GM12892 (cell line): Measurements from ENCODE around the gene VAV3.

Experiments used
- DNase-seq: peaks from one replicate; pipeline ENCODE4 v3.0.0; 2011; ENCODE audit not compliant: insufficient read length
- FAIRE-seq: peaks from 2 replicates; lab custom pipeline; 2011; peaks lifted over from hg19 to GRCh38; lab: Jason Lieb, UNC
- POLR2A ChIP-seq: IDR thresholded peaks from 2 replicates; pipeline ENCODE4 v1.6.1; 2011; ENCODE audit warnings: low read depth, low read length, control low read depth
- POLR2AphosphoS5 ChIP-seq: IDR thresholded peaks from 2 replicates; pipeline ENCODE4 v1.6.1; 2011; ENCODE audit warnings: low read depth, low read length, control low read depth
- TAF1 ChIP-seq: IDR thresholded peaks from 2 replicates; pipeline ENCODE4 v1.6.1; 2011; ENCODE audit warnings: low read depth, mild to moderate bottlenecking, control low read depth, low read length, borderline replicate concordance

VAV3 gene

GRCh38 chr1:107680579-107680985 lies 284.4 kb downstream of the VAV3 start:
- FAIRE-seq (no peak), DNase-seq (no peak)
- TF ChIP-seq TAF1 (no peak), POLR2AphosphoS5 (no peak), POLR2A (no peak)

- DNase-seq (no peak), FAIRE-seq (no peak)
- TF ChIP-seq POLR2AphosphoS5 (no peak), POLR2A (no peak), TAF1 (no peak)
Observed at GRCh38 chr1:107679411-107679953, 285.5 kb downstream of the VAV3 start.

GRCh38 chr1:107678993-107679392 lies 286.0 kb downstream of the VAV3 start:
- DNase-seq (no peak), FAIRE-seq (no peak)
- no peak for TF ChIP-seq POLR2AphosphoS5
- no peak for TF ChIP-seq TAF1
- TF ChIP-seq POLR2A = no peak

- no peak for FAIRE-seq
- DNase-seq = no peak
- no peak for TF ChIP-seq TAF1
- no peak for TF ChIP-seq POLR2AphosphoS5
- no peak for TF ChIP-seq POLR2A
Observed at GRCh38 chr1:107677697-107678096, 287.3 kb downstream of the VAV3 start.

GRCh38 chr1:107674486-107674885 lies 290.5 kb downstream of the VAV3 start:
- DNase-seq (no peak), FAIRE-seq (no peak)
- no peak for TF ChIP-seq TAF1
- no peak for TF ChIP-seq POLR2A
- no peak for TF ChIP-seq POLR2AphosphoS5

GRCh38 chr1:107673006-107673405 lies 292.0 kb downstream of the VAV3 start:
- FAIRE-seq = no peak
- no peak for TF ChIP-seq TAF1
- no peak for TF ChIP-seq POLR2AphosphoS5
- TF ChIP-seq POLR2A = no peak
- no peak for DNase-seq

- no peak for FAIRE-seq
- TF ChIP-seq TAF1 = no peak
- no peak for TF ChIP-seq POLR2AphosphoS5
- no peak for DNase-seq
Observed at GRCh38 chr1:107670397-107671040, 294.5 kb downstream of the VAV3 start.

- TF ChIP-seq POLR2A (no peak), TAF1 (no peak), POLR2AphosphoS5 (no peak)
- no peak for FAIRE-seq
- no peak for DNase-seq
Observed at GRCh38 chr1:107669996-107670395, 295.0 kb downstream of the VAV3 start.

- TF ChIP-seq POLR2A (no peak), POLR2AphosphoS5 (no peak), TAF1 (no peak)
- no peak for DNase-seq
- FAIRE-seq = no peak
Observed at GRCh38 chr1:107668762-107669161, 296.2 kb downstream of the VAV3 start.

- no peak for FAIRE-seq
- DNase-seq = no peak
- TF ChIP-seq POLR2A (no peak), TAF1 (no peak), POLR2AphosphoS5 (no peak)
Observed at GRCh38 chr1:107666493-107666892, 298.5 kb downstream of the VAV3 start.

GRCh38 chr1:107664982-107665925 lies 299.7 kb downstream of the VAV3 start:
- DNase-seq (no peak), FAIRE-seq (no peak)
- TF ChIP-seq POLR2A (no peak), POLR2AphosphoS5 (no peak), TAF1 (no peak)

GRCh38 chr1:107662971-107663370 lies 302.0 kb downstream of the VAV3 start:
- TF ChIP-seq TAF1 = no peak
- no peak for TF ChIP-seq POLR2A
- TF ChIP-seq POLR2AphosphoS5 = no peak
- no peak for DNase-seq
- FAIRE-seq = no peak
